ENCODE results near the gene OR6A2.

DNA sequence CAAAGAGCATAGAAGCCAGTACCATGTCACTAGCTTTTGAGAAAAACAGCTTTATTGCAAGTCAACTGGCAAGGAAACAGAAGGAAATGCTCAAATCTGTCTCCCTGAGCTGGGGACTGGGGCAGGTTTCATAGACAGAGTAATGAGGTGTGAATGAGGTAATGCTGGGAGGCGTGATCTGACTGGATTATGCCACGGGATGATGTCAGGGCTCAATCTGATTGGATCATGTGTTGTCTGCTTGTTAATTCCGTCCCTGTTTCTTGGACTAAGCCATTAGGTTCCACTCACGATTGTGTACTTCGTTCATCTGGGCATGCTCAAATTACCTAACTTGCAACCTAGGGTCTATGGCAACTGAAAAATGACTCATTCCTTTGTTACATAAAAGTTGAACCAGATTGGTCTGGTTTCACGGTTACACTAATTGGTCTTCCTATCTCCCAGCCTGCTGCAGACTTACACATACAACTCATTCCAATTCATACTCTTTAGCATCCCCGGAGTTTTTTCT lies 25.8 kb upstream of the OR6A2 start:
- TF ChIP-seq, protein P1, sequence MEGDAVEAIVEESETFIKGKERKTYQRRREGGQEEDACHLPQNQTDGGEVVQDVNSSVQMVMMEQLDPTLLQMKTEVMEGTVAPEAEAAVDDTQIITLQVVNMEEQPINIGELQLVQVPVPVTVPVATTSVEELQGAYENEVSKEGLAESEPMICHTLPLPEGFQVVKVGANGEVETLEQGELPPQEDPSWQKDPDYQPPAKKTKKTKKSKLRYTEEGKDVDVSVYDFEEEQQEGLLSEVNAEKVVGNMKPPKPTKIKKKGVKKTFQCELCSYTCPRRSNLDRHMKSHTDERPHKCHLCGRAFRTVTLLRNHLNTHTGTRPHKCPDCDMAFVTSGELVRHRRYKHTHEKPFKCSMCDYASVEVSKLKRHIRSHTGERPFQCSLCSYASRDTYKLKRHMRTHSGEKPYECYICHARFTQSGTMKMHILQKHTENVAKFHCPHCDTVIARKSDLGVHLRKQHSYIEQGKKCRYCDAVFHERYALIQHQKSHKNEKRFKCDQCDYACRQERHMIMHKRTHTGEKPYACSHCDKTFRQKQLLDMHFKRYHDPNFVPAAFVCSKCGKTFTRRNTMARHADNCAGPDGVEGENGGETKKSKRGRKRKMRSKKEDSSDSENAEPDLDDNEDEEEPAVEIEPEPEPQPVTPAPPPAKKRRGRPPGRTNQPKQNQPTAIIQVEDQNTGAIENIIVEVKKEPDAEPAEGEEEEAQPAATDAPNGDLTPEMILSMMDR (conservative IDR thresholded peaks at IDR 0.05 in 1 of 2, IDR thresholded peaks at IDR 0.05 in 1 of 2; ENCODE audit: extremely low read depth in 1 of 2, insufficient read depth in 1 of 2, low read depth in 1 of 2, low read length in 2 of 2) = no peak
- TF ChIP-seq EZH2 (IDR thresholded peaks at IDR 0.05; ENCODE audit: borderline replicate concordance, low read length) = no peak

Measured in mammary epithelial cell (primary cell).